GM12878 (cell line): ENCODE data around the gene GRIK3. TPM values are rescaled to one million over a fixed set of nuclear protein-coding genes. Genes with fewer than 3 reads are reported as not detected.

Source experiments
- CBFB ChIP-seq: IDR thresholded peaks from 2 replicates; pipeline ENCODE4 v1.6.1; 2016; ENCODE audit warnings: antibody characterized with exemption, low read depth
- NFXL1 ChIP-seq: fragments of 450-650 bp; IDR thresholded peaks from 2 replicates; pipeline ENCODE4 v1.6.1; 2017; ENCODE audit warnings: antibody characterized with exemption, mild to moderate bottlenecking, borderline replicate concordance
- NFYB ChIP-seq: IDR thresholded peaks from 2 replicates; pipeline ENCODE4 v1.6.1; 2011; ENCODE audit warnings: low read depth, mild to moderate bottlenecking, low read length, improper control_type of control experiment, moderate library complexity; ENCODE audit not compliant: insufficient read depth
- PBX3 ChIP-seq: IDR thresholded peaks from 2 replicates; pipeline ENCODE4 v1.6.1; 2011; ENCODE audit warnings: mild to moderate bottlenecking, low read depth, low read length, moderate library complexity; ENCODE audit not compliant: insufficient replicate concordance
- RCOR1 ChIP-seq: conservative IDR thresholded peaks from 2 replicates; pipeline ENCODE4 v1.6.1; 2012; ENCODE audit warnings: low read depth, low read length, improper control_type of control experiment
- RFX5 ChIP-seq: IDR thresholded peaks from 2 replicates; pipeline ENCODE4 v1.6.1; 2011; ENCODE audit warnings: low read depth, low read length, improper control_type of control experiment
- SUZ12 ChIP-seq: fragments of 200-600 bp; sonication (generic); IDR thresholded peaks from one replicate; pipeline ENCODE4 v1.6.1; 2018; ENCODE audit warnings: antibody characterized with exemption, mild to moderate bottlenecking; ENCODE audit not compliant: unreplicated experiment
- TCF3 ChIP-seq: IDR thresholded peaks from 2 replicates; pipeline ENCODE4 v1.6.1; 2012; ENCODE audit warnings: low read depth, mild to moderate bottlenecking, low read length, borderline replicate concordance; ENCODE audit not compliant: insufficient read depth
- ZBTB11 ChIP-seq: fragments of 450-650 bp; formaldehyde crosslinking; IDR thresholded peaks from 2 replicates; pipeline ENCODE4 v1.5.0; 2022; ENCODE audit warnings: mild to moderate bottlenecking, missing genetic modification characterization
- ZNF274 ChIP-seq: IDR thresholded peaks from one replicate; pipeline ENCODE4 v1.8.0; 2011; ENCODE audit not compliant: insufficient read length, insufficient read depth
- polyA plus RNA-seq, 11 experiments: library from polyadenylated mRNA; depleted of rRNA in 4 of 11; unstranded in 6 of 11; stranded (reverse) in 5 of 11; fragments of >200 nt; fragmentation: Nextera tagmentation in 4 of 11; fragmentation: Illumina TruSeq in 1 of 11; extraction: Ambion mirVana in 4 of 11; extraction: Trizol in 1 of 11; gene quantifications; 1 replicate in 1 of 11; 2 replicates in 10 of 11; pipeline versions ENCODE4 v1.2.1 to v1.2.3, GENCODE V29; 2011 to 2016; ENCODE audit warnings: inconsistent platforms in 2 of 11, missing spikeins in 2 of 11, low read depth in 1 of 11
- total RNA-seq, 4 experiments: library from RNA; depleted of rRNA in 3 of 4; stranded (reverse); fragments of >200 nt in 3 of 4; fragmentation: Illumina TruSeq in 1 of 4; extraction: Trizol in 1 of 4; gene quantifications; 2 replicates each; pipeline versions ENCODE4 v1.2.1 to v1.2.3, GENCODE V29; 2013 to 2021

GRIK3 gene
- total and polyA plus RNA-seq, 10 of the 15 experiments (the other 5 are each of a cell fraction or from before 2014, with no cell fraction given): not detected

GRCh38 chr1:36888811-36889477, 145.4 kb downstream of the GRIK3 start (continued):
- no peak for TF ChIP-seq PBX3
- no peak for TF ChIP-seq NFYB
- TF ChIP-seq TCF3: no peak
- no peak for TF ChIP-seq NFXL1
- no peak for TF ChIP-seq ZNF274
- no peak for TF ChIP-seq ZBTB11
- TF ChIP-seq SUZ12: no peak
- TF ChIP-seq RCOR1: no peak
- TF ChIP-seq RFX5: no peak
- no peak for TF ChIP-seq CBFB
